ENCODE results near the gene CCN2.

DNA sequence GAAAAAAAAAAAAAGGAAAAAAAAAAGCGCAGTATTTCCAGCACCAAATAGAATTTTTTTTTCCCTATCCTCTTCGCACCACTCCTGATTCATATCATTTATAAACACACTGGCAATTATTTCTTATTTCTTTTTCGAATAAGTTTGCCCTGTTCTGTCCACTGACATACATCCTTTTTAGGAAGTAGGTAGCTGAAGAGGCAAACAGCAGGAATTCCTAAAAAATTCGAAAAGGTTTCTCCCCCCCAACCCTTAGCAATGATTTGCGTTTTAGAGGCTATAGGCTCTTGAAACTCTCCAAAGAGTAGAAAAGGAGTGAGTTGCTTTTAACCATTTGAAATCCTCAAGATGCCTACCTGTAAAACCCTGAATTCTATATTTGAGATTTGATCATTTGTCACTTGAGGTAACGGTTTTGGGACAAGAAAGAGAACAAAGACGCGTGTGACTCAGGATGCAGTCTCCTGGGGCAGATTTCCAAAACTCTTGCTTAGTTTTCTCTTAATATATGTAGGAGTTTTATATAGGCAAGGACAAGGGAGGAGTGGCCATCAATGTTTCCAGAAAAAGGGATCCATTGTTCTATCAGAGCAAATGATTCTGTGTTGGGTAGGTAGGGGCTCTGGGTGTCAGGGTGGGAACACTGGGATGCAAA is 531 bp upstream of the CCN2 start:
- TF ChIP-seq, protein P1, sequence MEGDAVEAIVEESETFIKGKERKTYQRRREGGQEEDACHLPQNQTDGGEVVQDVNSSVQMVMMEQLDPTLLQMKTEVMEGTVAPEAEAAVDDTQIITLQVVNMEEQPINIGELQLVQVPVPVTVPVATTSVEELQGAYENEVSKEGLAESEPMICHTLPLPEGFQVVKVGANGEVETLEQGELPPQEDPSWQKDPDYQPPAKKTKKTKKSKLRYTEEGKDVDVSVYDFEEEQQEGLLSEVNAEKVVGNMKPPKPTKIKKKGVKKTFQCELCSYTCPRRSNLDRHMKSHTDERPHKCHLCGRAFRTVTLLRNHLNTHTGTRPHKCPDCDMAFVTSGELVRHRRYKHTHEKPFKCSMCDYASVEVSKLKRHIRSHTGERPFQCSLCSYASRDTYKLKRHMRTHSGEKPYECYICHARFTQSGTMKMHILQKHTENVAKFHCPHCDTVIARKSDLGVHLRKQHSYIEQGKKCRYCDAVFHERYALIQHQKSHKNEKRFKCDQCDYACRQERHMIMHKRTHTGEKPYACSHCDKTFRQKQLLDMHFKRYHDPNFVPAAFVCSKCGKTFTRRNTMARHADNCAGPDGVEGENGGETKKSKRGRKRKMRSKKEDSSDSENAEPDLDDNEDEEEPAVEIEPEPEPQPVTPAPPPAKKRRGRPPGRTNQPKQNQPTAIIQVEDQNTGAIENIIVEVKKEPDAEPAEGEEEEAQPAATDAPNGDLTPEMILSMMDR (IDR thresholded peaks at IDR 0.05), result no peak
- TF ChIP-seq POLR2A (IDR thresholded peaks at IDR 0.05), result no peak

Data from adrenal gland (tissue), 5 donors.